T47D (cell line): ENCODE data around the gene CCR2.

Source experiments
- DNase-seq, 2 experiments: peaks; one replicate each; pipeline versions ENCODE4 v3.0.0 to v3.0.0-alpha.2; 2011 to 2012; ENCODE audit warnings: low read depth in 1 of 2, low spot score in 1 of 2
- JUND ChIP-seq: IDR thresholded peaks from 2 replicates; pipeline ENCODE4 v1.6.1; 2012; ENCODE audit warnings: low read depth
- in situ Hi-C: cut with HindIII; loops from 2 replicates; pipeline ENCODE4 v1.10.0; 2016; ENCODE audit warnings: low sequenced_read_pairs, low pct_unique_long_range_greater_than_20kb

CCR2 gene

DNA sequence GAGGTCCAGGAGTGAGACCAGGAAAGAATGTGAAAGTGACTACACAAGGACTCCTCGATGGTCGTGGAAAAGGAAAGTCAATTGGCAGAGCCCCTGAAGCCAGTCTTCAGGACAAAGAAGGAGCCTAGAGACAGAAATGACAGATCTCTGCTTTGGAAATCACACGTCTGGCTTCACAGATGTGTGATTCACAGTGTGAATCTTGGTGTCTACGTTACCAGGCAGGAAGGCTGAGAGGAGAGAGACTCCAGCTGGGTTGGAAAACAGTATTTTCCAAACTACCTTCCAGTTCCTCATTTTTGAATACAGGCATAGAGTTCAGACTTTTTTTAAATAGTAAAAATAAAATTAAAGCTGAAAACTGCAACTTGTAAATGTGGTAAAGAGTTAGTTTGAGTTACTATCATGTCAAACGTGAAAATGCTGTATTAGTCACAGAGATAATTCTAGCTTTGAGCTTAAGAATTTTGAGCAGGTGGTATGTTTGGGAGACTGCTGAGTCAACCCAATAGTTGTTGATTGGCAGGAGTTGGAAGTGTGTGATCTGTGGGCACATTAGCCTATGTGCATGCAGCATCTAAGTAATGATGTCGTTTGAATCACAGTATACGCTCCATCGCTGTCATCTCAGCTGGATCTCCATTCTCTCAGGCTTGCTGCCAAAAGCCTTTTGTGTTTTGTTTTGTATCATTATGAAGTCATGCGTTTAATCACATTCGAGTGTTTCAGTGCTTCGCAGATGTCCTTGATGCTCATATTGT lies 6.0 kb downstream of the CCR2 start:
- no peak for TF ChIP-seq JUND
- no peak for DNase-seq
- in situ Hi-C loops: no loop called here

DNA sequence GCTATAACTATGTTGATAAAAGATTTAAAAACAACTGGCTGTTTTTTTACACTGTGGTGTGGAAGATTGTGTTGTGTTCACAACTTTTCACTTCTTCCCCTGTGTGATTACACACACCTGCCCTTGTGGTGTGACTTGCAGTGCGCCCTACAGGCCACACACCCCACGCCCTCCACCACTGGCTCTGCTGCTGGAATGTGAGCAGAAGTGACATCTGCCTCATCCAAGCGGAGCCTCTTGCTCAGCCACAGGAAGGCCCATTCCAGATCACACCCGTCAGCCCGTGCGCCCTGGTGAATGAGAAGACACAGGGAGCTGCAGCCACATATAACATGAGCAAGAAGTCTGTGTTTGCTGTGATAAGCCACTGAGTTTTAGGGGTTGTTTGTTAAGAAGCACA lies 7.0 kb downstream of the CCR2 start:
- DNase-seq: no peak
- no peak for TF ChIP-seq JUND
- in situ Hi-C loops: no loop called here

DNA sequence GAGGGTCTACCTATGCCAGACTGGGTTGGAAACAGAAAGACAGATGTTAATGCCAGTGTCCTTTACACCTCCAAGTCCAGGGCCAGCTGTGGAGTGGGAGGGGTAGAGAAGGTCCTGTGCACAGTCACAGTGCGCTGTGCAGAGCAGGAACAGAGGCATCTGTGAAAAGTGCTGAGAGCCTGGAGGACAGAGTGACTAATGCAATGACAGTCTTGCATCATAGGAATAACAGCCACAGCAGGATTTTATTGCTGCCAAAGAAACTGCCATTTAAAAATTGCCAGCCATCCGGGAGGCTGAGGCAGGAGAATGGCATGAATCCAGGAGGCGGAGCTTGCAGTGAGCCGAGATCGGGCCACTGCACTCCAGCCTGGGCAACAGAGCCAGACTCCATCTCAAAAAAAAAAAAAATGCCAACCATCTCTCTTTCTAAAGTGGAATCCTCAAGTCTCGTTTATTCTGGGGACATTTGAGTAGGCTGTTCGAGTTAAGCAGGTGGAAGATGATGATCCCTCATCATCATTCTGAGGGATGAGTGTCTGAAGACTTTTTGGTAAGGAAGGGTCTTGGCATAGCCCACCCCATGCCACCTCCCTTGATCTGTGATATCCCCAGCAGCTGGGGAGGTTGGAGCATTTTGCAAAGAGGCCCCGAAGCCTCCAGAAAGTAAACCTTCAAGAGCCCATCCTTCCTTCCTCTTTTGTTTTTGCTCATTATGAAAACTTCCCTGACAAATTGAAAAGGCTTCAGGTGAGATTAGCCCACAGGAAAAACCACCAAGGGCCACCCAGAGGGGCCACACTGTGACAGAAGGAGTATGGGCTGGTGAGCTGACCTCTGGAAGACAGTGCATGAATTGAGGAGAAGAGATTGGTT lies 7.7 kb downstream of the CCR2 start:
- TF ChIP-seq JUND: no peak
- in situ Hi-C loops: no loop called here
- peak in 1 of 2 experiments; percentile 38 for DNase-seq

GRCh38 chr3:46365041-46365440 lies 11.1 kb downstream of the CCR2 start:
- DNase-seq: no peak
- no peak for TF ChIP-seq JUND
- in situ Hi-C loops: no loop called here

- in situ Hi-C loops: no loop called here
- no peak for DNase-seq
- no peak for TF ChIP-seq JUND
Observed at GRCh38 chr3:46365737-46366524, 12.0 kb downstream of the CCR2 start.

- no peak for TF ChIP-seq JUND
- DNase-seq: no peak
- in situ Hi-C loops: no loop called here
Observed at GRCh38 chr3:46367811-46368210, 13.9 kb downstream of the CCR2 start.

DNA sequence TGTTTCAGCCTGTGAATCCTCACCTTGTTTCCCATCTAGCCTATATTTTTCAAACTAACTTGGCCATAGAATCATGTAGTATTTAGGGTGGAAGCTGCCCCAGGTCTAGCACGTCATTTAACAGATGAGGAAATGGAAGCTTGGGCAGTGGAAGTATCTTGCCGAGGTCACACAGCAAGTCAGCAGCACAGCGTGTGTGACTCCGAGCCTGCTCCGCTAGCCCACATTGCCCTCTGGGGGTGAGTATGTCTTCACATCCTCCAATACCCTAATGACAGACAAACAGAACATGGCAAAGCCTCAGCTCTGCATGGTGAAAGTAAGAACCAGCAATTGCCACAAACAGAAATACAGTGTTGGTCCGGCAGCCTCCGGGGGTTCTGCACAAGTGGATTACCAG lies 14.7 kb downstream of the CCR2 start:
- TF ChIP-seq JUND: no peak
- peak in 1 of 2 experiments; percentile 80 for DNase-seq
- in situ Hi-C loops: no loop called here

DNA sequence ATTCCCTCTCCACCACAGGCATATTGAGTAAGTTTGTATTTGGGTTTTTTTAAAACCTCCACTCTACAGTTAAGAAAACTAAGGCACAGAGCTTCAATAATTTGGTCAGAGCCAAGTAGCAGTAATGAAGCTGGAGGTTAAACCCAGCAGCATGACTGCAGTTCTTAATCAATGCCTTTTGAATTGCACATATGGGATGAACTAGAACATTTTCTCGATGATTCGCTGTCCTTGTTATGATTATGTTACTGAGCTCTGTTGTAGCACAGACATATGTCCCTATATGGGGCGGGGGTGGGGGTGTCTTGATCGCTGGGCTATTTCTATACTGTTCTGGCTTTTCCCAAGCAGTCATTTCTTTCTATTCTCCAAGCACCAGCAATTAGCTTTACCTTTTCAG lies 15.2 kb downstream of the CCR2 start:
- no peak for DNase-seq
- in situ Hi-C loops: no loop called here
- TF ChIP-seq JUND: no peak

DNA sequence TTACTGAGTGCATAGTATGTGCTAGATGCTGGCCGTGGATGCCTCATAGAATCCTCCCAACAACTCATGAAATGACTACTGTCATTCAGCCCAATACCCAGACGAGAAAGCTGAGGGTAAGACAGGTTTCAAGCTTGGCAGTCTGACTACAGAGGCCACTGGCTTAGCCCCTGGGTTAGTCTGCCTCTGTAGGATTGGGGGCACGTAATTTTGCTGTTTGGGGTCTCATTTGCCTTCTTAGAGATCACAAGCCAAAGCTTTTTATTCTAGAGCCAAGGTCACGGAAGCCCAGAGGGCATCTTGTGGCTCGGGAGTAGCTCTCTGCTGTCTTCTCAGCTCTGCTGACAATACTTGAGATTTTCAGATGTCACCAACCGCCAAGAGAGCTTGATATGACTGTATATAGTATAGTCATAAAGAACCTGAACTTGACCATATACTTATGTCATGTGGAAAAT lies 15.8 kb downstream of the CCR2 start:
- in situ Hi-C loops: no loop called here
- no peak for TF ChIP-seq JUND
- no peak for DNase-seq

DNA sequence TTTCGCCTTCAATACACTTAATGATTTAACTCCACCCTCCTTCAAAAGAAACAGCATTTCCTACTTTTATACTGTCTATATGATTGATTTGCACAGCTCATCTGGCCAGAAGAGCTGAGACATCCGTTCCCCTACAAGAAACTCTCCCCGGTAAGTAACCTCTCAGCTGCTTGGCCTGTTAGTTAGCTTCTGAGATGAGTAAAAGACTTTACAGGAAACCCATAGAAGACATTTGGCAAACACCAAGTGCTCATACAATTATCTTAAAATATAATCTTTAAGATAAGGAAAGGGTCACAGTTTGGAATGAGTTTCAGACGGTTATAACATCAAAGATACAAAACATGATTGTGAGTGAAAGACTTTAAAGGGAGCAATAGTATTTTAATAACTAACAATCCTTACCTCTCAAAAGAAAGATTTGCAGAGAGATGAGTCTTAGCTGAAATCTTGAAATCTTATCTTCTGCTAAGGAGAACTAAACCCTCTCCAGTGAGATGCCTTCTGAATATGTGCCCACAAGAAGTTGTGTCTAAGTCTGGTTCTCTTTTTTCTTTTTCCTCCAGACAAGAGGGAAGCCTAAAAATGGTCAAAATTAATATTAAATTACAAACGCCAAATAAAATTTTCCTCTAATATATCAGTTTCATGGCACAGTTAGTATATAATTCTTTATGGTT lies 17.1 kb downstream of the CCR2 start, which contains the start of gene CCR5:
Gene CCR5, plus strand, starts transcription at position 108 of the 680 bp plus-strand sequence. CDS start 1,957 bp downstream, outside the sequence.
- TF ChIP-seq JUND: no peak
- no peak for DNase-seq
- in situ Hi-C loops: no loop called here

GRCh38 chr3:46371519-46372340 lies 17.8 kb downstream of the CCR2 start:
- no peak for DNase-seq
- in situ Hi-C loops: no loop called here
- TF ChIP-seq JUND: no peak
